Measurements from ENCODE around the gene PLXNA4.

PLXNA4 gene

GRCh38 chr7:132527467-132528410, 48.5 kb downstream of the PLXNA4 start:
- TF ChIP-seq POLR2A (IDR thresholded peaks at IDR 0.05; ENCODE audit: low read depth, low read length) = no peak
- TF ChIP-seq TAF1 (IDR thresholded peaks at IDR 0.05; ENCODE audit: borderline replicate concordance, low read depth, low read length) = no peak
- no peak for TF ChIP-seq POLR2AphosphoS5 (IDR thresholded peaks at IDR 0.05; ENCODE audit: low read depth, low read length)
- FAIRE-seq (no peak), DNase-seq (ENCODE audit: insufficient read length) (no peak)

- DNase-seq (ENCODE audit: insufficient read length) (no peak), FAIRE-seq (no peak)
- TF ChIP-seq TAF1 (IDR thresholded peaks at IDR 0.05; ENCODE audit: borderline replicate concordance, low read depth, low read length) = no peak
- no peak for TF ChIP-seq POLR2A (IDR thresholded peaks at IDR 0.05; ENCODE audit: low read depth, low read length)
- TF ChIP-seq POLR2AphosphoS5 (IDR thresholded peaks at IDR 0.05; ENCODE audit: low read depth, low read length) = no peak
Observed at GRCh38 chr7:132526111-132526740, 50.0 kb downstream of the PLXNA4 start.

- TF ChIP-seq POLR2AphosphoS5 (IDR thresholded peaks at IDR 0.05; ENCODE audit: low read depth, low read length) (no peak), TAF1 (IDR thresholded peaks at IDR 0.05; ENCODE audit: borderline replicate concordance, low read depth, low read length) (no peak), POLR2A (IDR thresholded peaks at IDR 0.05; ENCODE audit: low read depth, low read length) (no peak)
Observed at GRCh38 chr7:132521423-132521822, 54.8 kb downstream of the PLXNA4 start.

GRCh38 chr7:132520591-132521280, 55.5 kb downstream of the PLXNA4 start:
- TF ChIP-seq TAF1 (IDR thresholded peaks at IDR 0.05; ENCODE audit: borderline replicate concordance, low read depth, low read length) = no peak
- no peak for TF ChIP-seq POLR2A (IDR thresholded peaks at IDR 0.05; ENCODE audit: low read depth, low read length)
- TF ChIP-seq POLR2AphosphoS5 (IDR thresholded peaks at IDR 0.05; ENCODE audit: low read depth, low read length) = no peak
- DNase-seq (ENCODE audit: insufficient read length) (no peak), FAIRE-seq (no peak)

More at GRCh38 chr7:132521423-132521822, 54.8 kb downstream of the PLXNA4 start:
- DNase-seq (ENCODE audit: insufficient read length) (no peak), FAIRE-seq (no peak)

GRCh38 chr7:132519936-132520335, 56.3 kb downstream of the PLXNA4 start:
- no peak for FAIRE-seq
- no peak for DNase-seq (ENCODE audit: insufficient read length)
- no peak for TF ChIP-seq POLR2A (IDR thresholded peaks at IDR 0.05; ENCODE audit: low read depth, low read length)
- no peak for TF ChIP-seq TAF1 (IDR thresholded peaks at IDR 0.05; ENCODE audit: borderline replicate concordance, low read depth, low read length)
- no peak for TF ChIP-seq POLR2AphosphoS5 (IDR thresholded peaks at IDR 0.05; ENCODE audit: low read depth, low read length)

GRCh38 chr7:132518839-132519173, 57.5 kb downstream of the PLXNA4 start:
- DNase-seq (ENCODE audit: insufficient read length) (no peak), FAIRE-seq (no peak)
- no peak for TF ChIP-seq POLR2A (IDR thresholded peaks at IDR 0.05; ENCODE audit: low read depth, low read length)
- TF ChIP-seq POLR2AphosphoS5 (IDR thresholded peaks at IDR 0.05; ENCODE audit: low read depth, low read length) = no peak
- no peak for TF ChIP-seq TAF1 (IDR thresholded peaks at IDR 0.05; ENCODE audit: borderline replicate concordance, low read depth, low read length)

DNA sequence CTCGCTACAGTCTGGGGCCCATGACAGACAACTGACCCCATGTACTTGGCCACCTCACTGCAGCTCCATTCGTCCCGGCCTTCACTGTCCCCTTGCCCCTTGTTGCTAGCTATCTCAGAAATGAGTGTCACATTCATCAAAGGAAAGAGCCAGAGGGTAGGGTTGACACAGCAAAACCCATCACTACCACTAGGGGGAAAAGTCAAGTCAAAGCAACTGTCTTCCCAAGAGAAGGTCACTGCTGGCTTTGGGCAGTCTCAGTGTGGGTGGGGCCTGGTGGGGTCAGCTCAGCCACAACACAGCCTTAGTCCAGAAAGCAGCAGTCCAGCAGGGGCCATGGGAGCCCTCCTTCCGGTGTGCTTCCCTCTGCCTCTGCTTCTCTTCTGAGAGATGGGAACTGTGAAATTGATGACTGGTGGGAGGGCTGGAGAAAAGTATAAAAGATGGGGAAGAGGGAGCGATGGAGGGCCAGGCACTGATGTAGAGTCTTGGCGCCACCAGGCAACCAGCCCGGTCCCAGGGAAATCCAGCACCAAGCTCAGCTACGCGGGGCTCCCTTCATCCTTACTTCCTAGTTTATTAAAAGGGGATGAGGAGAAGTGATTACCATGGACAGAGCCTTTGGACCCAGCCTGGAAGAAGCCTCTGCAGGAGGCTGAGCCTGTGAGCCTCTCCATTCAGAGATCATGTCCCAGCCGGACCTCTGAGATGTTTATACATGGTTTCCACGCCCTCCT, 58.0 kb downstream of the PLXNA4 start:
- TF ChIP-seq POLR2AphosphoS5 (IDR thresholded peaks at IDR 0.05; ENCODE audit: low read depth, low read length) (no peak), TAF1 (IDR thresholded peaks at IDR 0.05; ENCODE audit: borderline replicate concordance, low read depth, low read length) (no peak), POLR2A (IDR thresholded peaks at IDR 0.05; ENCODE audit: low read depth, low read length) (no peak)
- DNase-seq (ENCODE audit: insufficient read length) (no peak), FAIRE-seq (no peak)

DNA sequence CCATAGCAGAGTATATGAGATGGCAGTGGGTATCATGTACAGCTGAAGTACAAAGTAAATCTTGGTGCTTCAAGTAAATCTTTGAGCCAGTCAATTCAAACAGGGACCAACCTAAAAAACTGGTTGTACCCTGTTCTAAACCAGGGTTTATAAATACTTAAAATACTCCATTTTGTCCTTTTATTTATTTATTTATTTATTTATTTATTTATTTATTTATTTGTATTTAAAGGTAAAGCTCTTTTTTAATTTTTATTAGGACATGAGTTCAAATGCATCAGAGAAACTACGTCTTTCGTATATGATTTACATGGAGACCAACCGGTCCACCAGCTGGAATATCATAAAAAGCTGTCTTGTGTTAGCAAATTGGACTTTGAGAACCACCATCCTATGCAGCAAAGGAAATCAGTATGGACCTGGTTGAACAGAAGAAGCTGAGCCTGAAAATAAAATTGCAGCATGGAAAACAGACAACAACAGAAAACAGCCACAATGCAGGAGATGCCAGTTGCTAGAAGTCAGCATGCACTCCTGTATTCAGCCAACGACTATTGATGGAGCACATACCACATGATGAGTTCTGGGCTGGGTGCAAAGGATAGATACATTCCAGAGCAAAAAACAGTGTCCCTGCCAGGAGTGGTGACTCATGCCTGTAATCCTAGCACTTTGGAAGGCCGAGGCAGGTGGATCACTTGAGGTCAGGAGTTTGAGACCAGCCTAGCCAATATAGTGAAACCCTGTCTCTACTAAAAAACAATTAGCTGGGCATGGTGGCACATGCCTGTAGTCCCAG, 60.0 kb downstream of the PLXNA4 start:
- no peak for DNase-seq (ENCODE audit: insufficient read length)
- TF ChIP-seq POLR2AphosphoS5 (IDR thresholded peaks at IDR 0.05; ENCODE audit: low read depth, low read length) (no peak), TAF1 (IDR thresholded peaks at IDR 0.05; ENCODE audit: borderline replicate concordance, low read depth, low read length) (no peak), POLR2A (IDR thresholded peaks at IDR 0.05; ENCODE audit: low read depth, low read length) (no peak)
- no peak for FAIRE-seq

DNA sequence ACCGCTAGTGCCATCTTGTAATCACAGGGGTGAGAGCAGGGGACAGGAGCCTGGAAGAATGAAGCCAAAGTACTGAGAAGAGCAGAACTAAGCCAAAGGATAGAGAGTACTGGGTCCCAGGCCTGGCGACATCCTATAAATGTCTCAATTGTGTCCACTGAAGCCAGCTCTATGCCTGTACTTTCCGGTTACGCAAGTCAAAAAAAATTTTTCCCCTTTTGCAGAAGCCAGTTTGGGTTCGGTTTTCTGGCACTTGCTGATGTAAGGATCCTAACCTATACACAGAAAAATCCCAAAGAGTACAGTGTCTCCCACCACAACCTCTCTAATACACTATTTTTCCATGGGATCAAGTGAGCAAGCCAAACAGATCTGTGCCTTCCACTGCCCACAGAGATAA, 61.1 kb downstream of the PLXNA4 start:
- TF ChIP-seq POLR2A (IDR thresholded peaks at IDR 0.05; ENCODE audit: low read depth, low read length) = no peak
- TF ChIP-seq POLR2AphosphoS5 (IDR thresholded peaks at IDR 0.05; ENCODE audit: low read depth, low read length) = no peak
- no peak for TF ChIP-seq TAF1 (IDR thresholded peaks at IDR 0.05; ENCODE audit: borderline replicate concordance, low read depth, low read length)
- no peak for FAIRE-seq
- no peak for DNase-seq (ENCODE audit: insufficient read length)

DNA sequence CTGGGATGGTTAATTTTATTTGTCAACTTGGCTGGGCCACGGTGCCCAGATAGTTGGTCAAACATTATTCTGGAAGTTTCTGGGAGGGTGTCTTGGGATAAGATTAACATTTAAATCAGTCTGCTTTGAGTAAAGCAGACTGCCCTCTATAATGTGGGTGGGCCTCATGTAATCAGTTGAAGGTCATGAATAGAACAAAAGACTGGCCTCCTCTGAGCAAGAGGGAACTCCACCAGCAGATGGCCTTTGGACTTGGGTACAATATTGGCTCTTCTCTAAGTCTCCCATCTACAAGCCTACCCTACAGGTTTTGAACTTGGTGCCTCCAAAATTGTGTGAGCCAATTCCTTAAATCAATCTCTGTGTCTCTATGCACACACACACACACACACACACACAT, 61.8 kb downstream of the PLXNA4 start:
- DNase-seq (ENCODE audit: insufficient read length) (no peak), FAIRE-seq (no peak)
- no peak for TF ChIP-seq POLR2AphosphoS5 (IDR thresholded peaks at IDR 0.05; ENCODE audit: low read depth, low read length)
- no peak for TF ChIP-seq TAF1 (IDR thresholded peaks at IDR 0.05; ENCODE audit: borderline replicate concordance, low read depth, low read length)
- no peak for TF ChIP-seq POLR2A (IDR thresholded peaks at IDR 0.05; ENCODE audit: low read depth, low read length)

Data from GM12892 (cell line).